DMS53 (cell line): Measurements from ENCODE around the gene RALGPS1.

ENCODE experiments used
- DNase-seq: peaks from one replicate; lab custom pipeline; 2025; lab: John Stamatoyannopoulos, UW

RALGPS1 gene

DNA sequence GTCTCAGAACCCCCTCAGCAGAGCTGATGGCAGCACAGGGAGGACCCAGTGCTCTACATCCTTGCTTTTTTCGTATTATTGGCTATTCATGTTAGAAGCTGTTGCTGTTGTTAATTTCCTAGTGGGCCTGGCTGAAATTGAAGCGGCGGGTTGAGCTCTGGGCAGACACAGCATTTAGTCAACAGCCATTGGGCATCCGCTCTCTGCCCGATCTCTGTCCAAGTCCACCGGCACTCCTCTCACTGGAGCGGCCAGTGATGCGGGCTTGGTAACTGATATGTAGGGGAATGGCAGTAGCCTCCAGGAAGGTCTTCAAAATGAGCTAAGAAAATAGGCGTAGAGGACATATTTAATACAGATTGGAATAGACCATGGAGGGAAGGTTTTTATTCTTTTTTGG lies 348.7 kb downstream of the RALGPS1 start:
- no peak for DNase-seq

DNA sequence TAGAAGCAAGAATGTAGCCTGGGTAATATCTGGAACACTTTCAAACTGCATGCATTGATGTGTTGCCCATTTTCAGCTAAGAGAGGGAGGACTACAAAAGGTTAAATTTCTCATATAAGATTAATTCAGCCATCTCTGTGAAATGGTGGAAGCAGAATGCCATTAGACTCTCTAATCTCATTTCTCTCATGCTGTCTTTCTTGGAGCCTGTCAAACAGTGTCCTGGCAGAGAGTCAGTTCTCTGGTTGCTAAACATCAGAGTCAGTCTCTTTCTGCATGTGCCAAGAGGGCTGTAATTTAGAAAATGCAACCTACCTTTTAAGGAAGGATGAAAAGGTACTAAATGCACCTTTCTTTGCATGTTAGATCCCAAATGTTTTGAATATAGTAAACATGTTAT lies 349.1 kb downstream of the RALGPS1 start:
- no peak for DNase-seq

DNA sequence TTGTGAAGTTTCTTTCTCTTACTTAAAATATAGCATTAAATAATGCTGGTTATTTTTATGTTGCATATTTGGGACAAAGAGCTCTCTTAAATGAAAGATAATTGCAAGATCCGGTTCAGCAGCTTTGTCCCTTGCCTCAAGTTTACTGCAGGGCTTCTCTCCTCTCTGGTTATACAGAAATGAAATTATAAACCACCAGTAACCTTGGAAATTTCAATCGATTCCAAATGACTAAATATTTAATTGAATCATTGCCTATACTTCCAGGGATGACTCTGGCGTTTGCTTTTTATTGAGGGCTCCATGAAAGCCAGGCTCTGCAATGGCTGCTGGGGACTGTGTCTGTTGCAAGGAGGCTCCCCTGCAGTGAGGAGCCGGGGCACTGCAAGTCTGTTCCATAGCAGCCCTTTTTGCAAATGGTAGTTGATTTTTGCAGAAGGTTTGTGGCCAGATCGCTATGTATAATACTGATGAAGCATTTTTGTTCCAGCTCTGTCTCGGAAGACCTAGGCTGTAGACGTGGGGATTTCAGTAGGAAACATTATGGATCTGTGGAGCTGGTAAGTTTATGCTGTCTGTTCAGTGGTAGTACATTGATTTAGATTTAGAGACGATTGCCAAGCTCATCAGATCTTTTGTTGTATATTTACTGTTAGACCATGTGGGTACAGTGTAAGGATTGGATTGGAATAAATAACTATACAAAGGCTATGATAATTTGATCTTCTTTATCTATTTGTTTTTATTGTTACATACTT lies 350.1 kb downstream of the RALGPS1 start, which contains the start of gene GARNL3:
GARNL3 (plus strand) TSS at position 313 of the 758 bp plus-strand sequence; CDS start at position 417, 104 bp downstream.
- DNase-seq, result no peak

DNA sequence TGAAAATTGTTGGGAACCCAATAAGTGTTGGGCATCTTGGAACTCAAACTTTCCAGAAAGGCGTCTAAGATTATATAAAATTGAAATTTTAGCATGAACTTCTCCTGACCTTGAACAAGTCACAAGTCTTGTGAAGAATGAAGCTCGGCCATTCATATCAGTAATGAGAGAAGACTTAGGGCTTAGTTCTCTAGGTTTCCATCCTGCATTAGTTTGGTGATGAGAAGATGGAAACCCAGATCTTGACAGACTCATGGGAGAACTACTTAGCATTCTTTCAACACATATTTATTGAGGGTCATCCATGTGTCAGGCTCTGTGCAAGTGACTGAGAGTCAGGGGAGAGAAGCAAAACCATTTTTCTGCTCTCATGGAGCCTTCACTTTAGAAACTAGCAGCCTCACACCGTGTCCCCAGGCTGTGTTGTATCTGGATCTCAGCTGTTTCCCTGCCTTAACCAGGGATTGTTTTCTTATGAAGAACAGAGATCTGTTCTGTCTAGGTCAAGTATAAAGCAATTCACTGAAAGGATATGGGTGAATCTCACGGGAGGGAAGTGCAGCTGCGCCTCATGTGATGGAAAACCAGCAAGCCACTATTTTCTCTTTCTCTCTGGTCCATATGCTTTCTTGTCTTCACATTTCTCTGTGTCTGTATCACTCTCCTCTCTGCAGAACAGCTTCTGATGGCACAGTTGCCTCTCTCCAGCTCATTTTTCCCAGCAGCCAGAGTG lies 353.4 kb downstream of the RALGPS1 start:
- DNase-seq, result no peak

DNA sequence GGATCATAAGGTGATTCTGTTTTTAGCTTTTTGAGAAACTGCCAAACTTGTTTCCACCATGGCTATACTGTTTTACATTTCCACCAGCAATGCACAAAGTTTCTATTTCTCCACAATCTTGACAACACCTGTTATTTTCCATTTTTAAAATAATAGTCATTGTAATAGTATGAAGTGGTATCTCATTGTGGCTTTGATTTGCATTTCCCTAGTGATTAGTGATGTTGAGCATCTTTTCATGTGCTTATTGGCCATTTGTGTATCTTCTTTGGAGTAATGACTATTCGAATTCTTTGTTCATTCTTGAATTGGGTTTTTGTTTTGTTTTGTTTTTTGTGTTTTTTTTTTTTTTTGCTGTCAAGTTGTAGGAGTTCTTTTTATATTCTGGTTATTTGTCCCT lies 354.9 kb downstream of the RALGPS1 start:
- no peak for DNase-seq
